ENCODE data around the gene ZNF335.

The ZNF335 gene, protein sequence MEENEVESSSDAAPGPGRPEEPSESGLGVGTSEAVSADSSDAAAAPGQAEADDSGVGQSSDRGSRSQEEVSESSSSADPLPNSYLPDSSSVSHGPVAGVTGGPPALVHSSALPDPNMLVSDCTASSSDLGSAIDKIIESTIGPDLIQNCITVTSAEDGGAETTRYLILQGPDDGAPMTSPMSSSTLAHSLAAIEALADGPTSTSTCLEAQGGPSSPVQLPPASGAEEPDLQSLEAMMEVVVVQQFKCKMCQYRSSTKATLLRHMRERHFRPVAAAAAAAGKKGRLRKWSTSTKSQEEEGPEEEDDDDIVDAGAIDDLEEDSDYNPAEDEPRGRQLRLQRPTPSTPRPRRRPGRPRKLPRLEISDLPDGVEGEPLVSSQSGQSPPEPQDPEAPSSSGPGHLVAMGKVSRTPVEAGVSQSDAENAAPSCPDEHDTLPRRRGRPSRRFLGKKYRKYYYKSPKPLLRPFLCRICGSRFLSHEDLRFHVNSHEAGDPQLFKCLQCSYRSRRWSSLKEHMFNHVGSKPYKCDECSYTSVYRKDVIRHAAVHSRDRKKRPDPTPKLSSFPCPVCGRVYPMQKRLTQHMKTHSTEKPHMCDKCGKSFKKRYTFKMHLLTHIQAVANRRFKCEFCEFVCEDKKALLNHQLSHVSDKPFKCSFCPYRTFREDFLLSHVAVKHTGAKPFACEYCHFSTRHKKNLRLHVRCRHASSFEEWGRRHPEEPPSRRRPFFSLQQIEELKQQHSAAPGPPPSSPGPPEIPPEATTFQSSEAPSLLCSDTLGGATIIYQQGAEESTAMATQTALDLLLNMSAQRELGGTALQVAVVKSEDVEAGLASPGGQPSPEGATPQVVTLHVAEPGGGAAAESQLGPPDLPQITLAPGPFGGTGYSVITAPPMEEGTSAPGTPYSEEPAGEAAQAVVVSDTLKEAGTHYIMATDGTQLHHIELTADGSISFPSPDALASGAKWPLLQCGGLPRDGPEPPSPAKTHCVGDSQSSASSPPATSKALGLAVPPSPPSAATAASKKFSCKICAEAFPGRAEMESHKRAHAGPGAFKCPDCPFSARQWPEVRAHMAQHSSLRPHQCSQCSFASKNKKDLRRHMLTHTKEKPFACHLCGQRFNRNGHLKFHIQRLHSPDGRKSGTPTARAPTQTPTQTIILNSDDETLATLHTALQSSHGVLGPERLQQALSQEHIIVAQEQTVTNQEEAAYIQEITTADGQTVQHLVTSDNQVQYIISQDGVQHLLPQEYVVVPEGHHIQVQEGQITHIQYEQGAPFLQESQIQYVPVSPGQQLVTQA (N-terminal part only)

DNA sequence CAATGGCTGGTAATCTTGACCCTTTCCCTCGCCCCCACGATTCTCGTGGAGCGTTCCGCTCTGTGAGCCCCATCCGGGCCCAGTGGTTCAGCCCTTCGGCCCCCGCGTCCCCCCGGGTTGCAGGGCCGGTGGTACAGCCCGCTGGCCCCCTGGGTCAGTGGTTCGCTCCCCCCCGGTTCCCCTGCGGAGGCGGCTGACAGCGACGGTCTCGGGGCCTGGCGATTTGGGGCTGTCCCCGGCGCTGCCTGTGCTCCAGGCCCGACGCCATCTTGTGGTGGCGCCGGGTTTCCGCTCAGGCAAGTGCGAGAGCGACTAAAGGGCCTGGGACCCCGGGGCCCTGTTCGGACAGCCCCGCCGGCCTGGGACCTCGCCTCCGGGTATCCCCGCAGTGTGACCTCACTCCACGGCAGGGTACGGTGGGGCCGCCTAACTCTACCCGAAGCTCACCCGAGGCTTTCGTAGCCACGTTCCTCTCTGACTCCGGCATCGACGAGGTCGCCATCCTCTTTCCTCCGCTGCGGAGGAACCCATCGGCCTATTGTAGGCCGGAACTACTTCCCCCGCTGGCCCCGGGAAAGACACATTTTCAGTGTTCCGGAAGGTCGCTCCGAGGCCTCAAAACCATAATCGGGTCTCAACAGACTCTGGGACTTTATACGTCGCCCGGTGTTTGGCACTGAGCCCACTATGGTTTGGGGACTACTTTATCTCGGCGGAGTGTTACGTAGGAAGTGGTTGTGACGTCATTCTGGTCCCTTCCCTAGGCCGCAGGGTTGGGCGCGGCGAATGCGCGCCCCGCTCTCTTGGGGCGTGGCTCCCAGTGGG is at the start of gene ZNF335:
Gene ZNF335 (minus strand): TSS at position 529 of the 825 bp plus-strand sequence. CDS start 793 bp downstream, outside the sequence.
- H3K4me3 ChIP-seq (ENCODE audit: low read depth in 1 of 2, low read length in 2 of 2): peak within 1 kb of the TSS; percentile 86 to 98
- H3K9me3 ChIP-seq (ENCODE audit: control insufficient read depth in 1 of 2, low read length in 2 of 2): no peaks in the 10 kb centered on the region
- peaks cover 4 to 27% of the 10 kb centered on the region in 2 donors for H3K36me3 ChIP-seq (ENCODE audit: control insufficient read depth in 1 of 2, insufficient read depth in 2 of 2, low read length in 2 of 2)
- H3K9ac ChIP-seq (ENCODE audit: low read depth in 1 of 2, low read length in 2 of 2): peak within 1 kb of the TSS; percentile 96 to 99
- H3K27ac ChIP-seq (ENCODE audit: low read depth, low read length): peak within 1 kb of the TSS; percentile 99
- no peaks in the 10 kb centered on the region for H3K27me3 ChIP-seq (ENCODE audit: control insufficient read depth in 1 of 2, insufficient read depth in 2 of 2, low read length in 2 of 2)
- H3K4me1 ChIP-seq (ENCODE audit: control insufficient read depth in 1 of 2, insufficient read depth in 2 of 2, low read length in 2 of 2): peaks cover 14 to 24% of the 10 kb centered on the region in 2 donors

DNA sequence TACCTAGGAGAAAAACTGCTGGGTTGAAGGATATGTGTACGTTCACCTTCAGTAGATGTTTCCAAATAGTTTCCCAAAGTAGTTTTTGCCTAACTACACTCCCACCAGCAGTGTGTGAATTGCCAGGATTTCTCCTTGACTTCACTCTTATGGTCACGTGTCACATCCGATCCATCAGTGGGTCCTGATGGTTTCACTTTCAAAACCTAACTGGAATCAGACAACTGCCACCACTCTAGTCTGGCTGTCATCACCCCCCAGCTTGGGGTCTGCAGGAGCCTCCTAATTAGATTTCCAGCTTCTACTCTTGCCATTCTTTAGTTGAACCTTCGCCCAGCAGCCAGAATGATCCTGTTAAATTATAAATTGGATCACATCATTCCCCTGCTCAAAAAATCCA is 48.6 kb upstream of the ZNF335 start:
- H3K4me3 ChIP-seq (ENCODE audit: low read depth in 1 of 2, low read length in 2 of 2): no peak overlapping the region
- no peak overlapping the region for H3K27ac ChIP-seq (ENCODE audit: low read depth, low read length)
- peaks cover 16 to 30% of the 10 kb centered on the region in 2 donors for H3K27me3 ChIP-seq (ENCODE audit: control insufficient read depth in 1 of 2, insufficient read depth in 2 of 2, low read length in 2 of 2)

DNA sequence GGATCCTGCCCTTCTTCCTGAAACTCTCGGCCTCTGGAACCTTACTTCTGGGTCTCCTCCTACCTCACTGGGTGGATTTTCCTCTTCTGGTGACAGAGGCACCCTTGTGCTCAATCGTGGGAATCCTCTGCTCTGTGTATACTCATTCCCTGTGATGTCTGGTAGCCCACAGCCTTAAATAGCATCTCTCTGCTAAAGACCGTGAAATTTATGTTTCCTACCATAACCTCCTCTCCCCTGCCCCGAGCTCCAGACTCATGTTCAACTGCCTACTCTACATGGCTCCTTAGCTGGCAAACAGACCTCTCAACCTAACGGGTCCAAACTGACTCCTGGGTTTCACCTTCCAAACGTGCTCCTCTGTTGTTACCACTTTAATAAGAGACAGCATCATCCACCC is 46.6 kb upstream of the ZNF335 start:
- Histone ChIP-seq H3K27me3 (ENCODE audit: control insufficient read depth in 1 of 2, insufficient read depth in 2 of 2, low read length in 2 of 2) (peaks cover 17 to 24% of the 10 kb centered on the region in 2 donors), H3K4me3 (ENCODE audit: low read depth in 1 of 2, low read length in 2 of 2) (no peak overlapping the region), H3K9ac (ENCODE audit: low read depth in 1 of 2, low read length in 2 of 2) (no peak overlapping the region), H3K9me3 (ENCODE audit: control insufficient read depth in 1 of 2, low read length in 2 of 2) (no peaks in the 10 kb centered on the region), H3K27ac (ENCODE audit: low read depth, low read length) (no peak overlapping the region), H3K36me3 (ENCODE audit: control insufficient read depth in 1 of 2, insufficient read depth in 2 of 2, low read length in 2 of 2) (no peaks in the 10 kb centered on the region), H3K4me1 (ENCODE audit: control insufficient read depth in 1 of 2, insufficient read depth in 2 of 2, low read length in 2 of 2) (peaks cover 16 to 22% of the 10 kb centered on the region in 2 donors)

More for the DNA sequence above, 48.6 kb upstream of the ZNF335 start:
- Histone ChIP-seq H3K36me3 (ENCODE audit: control insufficient read depth in 1 of 2, insufficient read depth in 2 of 2, low read length in 2 of 2) (no peaks in the 10 kb centered on the region), H3K9me3 (ENCODE audit: control insufficient read depth in 1 of 2, low read length in 2 of 2) (no peaks in the 10 kb centered on the region), H3K4me1 (ENCODE audit: control insufficient read depth in 1 of 2, insufficient read depth in 2 of 2, low read length in 2 of 2) (peaks cover 9 to 13% of the 10 kb centered on the region in 2 donors), H3K9ac (ENCODE audit: low read depth in 1 of 2, low read length in 2 of 2) (no peak overlapping the region)

DNA sequence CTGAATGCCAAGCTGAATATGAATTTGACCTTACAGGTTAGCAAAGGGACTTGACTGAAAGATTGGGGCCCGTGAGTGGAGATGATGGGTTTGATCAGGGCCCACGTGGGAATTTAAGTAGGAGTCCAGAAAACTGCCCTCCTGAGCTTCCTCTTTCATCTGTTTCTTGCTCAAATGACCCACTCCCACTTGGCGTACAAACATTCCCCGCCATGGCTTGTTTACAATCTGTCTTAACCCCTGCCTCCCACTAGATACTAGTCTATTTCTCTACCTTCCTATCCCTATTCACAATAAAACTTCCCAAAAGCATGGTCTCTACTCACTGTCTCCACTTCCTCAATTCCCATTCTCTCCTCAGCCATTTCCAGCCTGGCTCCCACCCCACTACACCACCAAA is 46.1 kb upstream of the ZNF335 start:
- peaks cover 18 to 25% of the 10 kb centered on the region in 2 donors for H3K27me3 ChIP-seq (ENCODE audit: control insufficient read depth in 1 of 2, insufficient read depth in 2 of 2, low read length in 2 of 2)

DNA sequence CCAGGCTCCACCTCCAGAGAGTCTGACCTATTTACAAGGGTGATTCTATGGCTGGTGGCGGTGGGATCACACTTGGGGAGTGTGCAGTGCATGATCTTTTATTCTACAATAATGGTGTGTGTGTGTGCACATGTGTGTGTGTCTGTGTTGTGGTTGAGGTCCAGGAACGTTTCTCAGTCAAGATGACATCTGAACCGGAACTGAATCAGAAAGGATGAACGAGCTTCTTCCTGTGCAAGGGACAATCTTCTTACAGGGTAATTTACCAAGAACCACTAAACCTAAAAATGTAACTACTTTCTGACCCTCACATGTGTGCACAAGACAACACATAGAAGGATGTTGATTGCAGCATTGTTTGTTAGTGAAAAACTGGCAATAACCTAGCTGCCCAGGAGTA is 45.3 kb upstream of the ZNF335 start:
- Histone ChIP-seq H3K4me1 (ENCODE audit: control insufficient read depth in 1 of 2, insufficient read depth in 2 of 2, low read length in 2 of 2) (peaks cover 11 to 19% of the 10 kb centered on the region in 2 donors), H3K27me3 (ENCODE audit: control insufficient read depth in 1 of 2, insufficient read depth in 2 of 2, low read length in 2 of 2) (peaks cover 26 to 33% of the 10 kb centered on the region in 2 donors), H3K4me3 (ENCODE audit: low read depth in 1 of 2, low read length in 2 of 2) (no peak overlapping the region), H3K36me3 (ENCODE audit: control insufficient read depth in 1 of 2, insufficient read depth in 2 of 2, low read length in 2 of 2) (no peaks in the 10 kb centered on the region), H3K9ac (ENCODE audit: low read depth in 1 of 2, low read length in 2 of 2) (no peak overlapping the region), H3K27ac (ENCODE audit: low read depth, low read length) (no peak overlapping the region), H3K9me3 (ENCODE audit: control insufficient read depth in 1 of 2, low read length in 2 of 2) (no peaks in the 10 kb centered on the region)

More for the DNA sequence above, 46.1 kb upstream of the ZNF335 start:
- no peak overlapping the region for H3K4me3 ChIP-seq (ENCODE audit: low read depth in 1 of 2, low read length in 2 of 2)
- no peak overlapping the region for H3K27ac ChIP-seq (ENCODE audit: low read depth, low read length)
- H3K4me1 ChIP-seq (ENCODE audit: control insufficient read depth in 1 of 2, insufficient read depth in 2 of 2, low read length in 2 of 2): peaks cover 16 to 24% of the 10 kb centered on the region in 2 donors
- H3K36me3 ChIP-seq (ENCODE audit: control insufficient read depth in 1 of 2, insufficient read depth in 2 of 2, low read length in 2 of 2): no peaks in the 10 kb centered on the region
- no peak overlapping the region for H3K9ac ChIP-seq (ENCODE audit: low read depth in 1 of 2, low read length in 2 of 2)
- H3K9me3 ChIP-seq (ENCODE audit: control insufficient read depth in 1 of 2, low read length in 2 of 2): no peaks in the 10 kb centered on the region

DNA sequence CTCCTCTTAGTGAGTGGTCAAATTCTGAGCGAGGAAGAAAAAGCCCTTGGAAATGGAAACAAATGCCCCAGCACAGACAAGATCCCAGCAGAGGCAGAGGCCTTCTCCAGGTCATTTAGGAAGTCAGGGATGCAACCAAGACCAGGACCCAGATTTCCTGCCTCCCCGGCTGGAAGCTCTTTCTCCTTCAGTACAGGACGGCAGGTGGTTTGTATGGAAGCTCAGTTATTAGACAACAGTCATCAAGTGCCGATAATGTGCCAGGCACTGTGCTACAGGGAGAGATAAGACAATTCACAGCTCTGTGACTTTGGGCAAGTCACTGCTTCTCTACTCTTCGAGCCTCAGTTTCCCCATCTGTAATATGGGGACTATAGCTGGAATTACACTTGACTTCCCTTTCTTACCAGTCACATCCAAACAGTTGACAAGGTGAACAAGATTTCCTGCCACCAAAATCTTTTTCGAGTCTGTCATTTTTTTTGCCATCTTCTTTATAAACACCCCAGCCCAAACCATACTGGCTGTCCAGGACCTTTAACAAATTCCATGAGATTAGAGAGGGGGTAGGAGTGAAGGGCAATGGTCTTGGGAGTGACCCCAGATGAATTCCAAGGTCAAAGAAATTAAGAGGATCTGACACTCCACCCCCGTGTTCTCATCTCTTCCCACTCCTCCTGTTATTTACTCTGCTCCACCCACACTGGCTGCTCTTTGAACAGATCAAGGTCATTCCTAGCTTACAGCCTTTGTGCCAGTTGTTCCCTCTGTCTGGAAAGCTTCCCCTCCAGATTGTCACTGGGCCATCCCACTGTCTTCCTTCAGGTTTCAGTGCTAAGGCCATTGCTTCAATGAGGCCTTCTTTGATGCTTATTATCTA is 42.8 kb upstream of the ZNF335 start:
- peaks cover 3 to 19% of the 10 kb centered on the region in 2 donors for H3K4me1 ChIP-seq (ENCODE audit: control insufficient read depth in 1 of 2, insufficient read depth in 2 of 2, low read length in 2 of 2)
- no peak overlapping the region for H3K27ac ChIP-seq (ENCODE audit: low read depth, low read length)
- H3K27me3 ChIP-seq (ENCODE audit: control insufficient read depth in 1 of 2, insufficient read depth in 2 of 2, low read length in 2 of 2): peaks cover 48 to 55% of the 10 kb centered on the region in 2 donors
- H3K9me3 ChIP-seq (ENCODE audit: control insufficient read depth in 1 of 2, low read length in 2 of 2): no peaks in the 10 kb centered on the region
- H3K4me3 ChIP-seq (ENCODE audit: low read depth in 1 of 2, low read length in 2 of 2): no peak overlapping the region
- H3K36me3 ChIP-seq (ENCODE audit: control insufficient read depth in 1 of 2, insufficient read depth in 2 of 2, low read length in 2 of 2): no peaks in the 10 kb centered on the region
- no peak overlapping the region for H3K9ac ChIP-seq (ENCODE audit: low read depth in 1 of 2, low read length in 2 of 2)

DNA sequence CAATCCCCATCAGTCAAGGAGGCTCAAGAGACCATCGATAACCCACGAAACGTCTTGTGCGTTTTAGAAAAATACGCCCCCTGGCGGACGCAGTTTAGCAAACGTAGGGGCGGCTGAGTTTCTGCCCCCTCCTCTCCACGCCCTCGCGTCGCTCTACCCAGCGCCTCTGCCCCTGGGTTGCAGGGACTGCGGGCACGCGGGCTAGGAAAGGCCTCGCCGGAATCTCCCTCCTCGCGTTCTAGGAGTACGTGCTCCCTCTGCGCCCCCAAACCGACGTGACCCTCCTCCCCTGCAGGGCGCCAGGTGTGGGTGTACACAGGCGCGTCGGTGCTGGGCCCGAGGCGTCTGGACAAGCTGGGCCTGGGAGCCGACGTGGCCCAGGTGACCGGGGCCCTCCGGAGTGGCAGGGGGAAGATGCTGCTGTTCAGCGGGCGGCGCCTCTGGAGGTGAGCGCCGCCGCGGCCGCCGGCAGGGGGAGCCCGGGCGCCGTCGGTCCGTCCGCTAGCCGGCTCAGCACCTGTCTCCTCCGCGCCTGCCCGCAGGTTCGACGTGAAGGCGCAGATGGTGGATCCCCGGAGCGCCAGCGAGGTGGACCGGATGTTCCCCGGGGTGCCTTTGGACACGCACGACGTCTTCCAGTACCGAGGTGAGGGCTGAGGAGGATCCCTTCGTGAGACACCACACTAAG is 42.0 kb upstream of the ZNF335 start:
- Histone ChIP-seq H3K4me3 (ENCODE audit: low read depth in 1 of 2, low read length in 2 of 2) (no peak overlapping the region), H3K4me1 (ENCODE audit: control insufficient read depth in 1 of 2, insufficient read depth in 2 of 2, low read length in 2 of 2) (peaks cover 3 to 19% of the 10 kb centered on the region in 2 donors), H3K27ac (ENCODE audit: low read depth, low read length) (no peak overlapping the region), H3K27me3 (ENCODE audit: control insufficient read depth in 1 of 2, insufficient read depth in 2 of 2, low read length in 2 of 2) (peaks cover 54 to 61% of the 10 kb centered on the region in 2 donors), H3K9ac (ENCODE audit: low read depth in 1 of 2, low read length in 2 of 2) (no peak overlapping the region), H3K9me3 (ENCODE audit: control insufficient read depth in 1 of 2, low read length in 2 of 2) (no peaks in the 10 kb centered on the region), H3K36me3 (ENCODE audit: control insufficient read depth in 1 of 2, insufficient read depth in 2 of 2, low read length in 2 of 2) (no peaks in the 10 kb centered on the region)

DNA sequence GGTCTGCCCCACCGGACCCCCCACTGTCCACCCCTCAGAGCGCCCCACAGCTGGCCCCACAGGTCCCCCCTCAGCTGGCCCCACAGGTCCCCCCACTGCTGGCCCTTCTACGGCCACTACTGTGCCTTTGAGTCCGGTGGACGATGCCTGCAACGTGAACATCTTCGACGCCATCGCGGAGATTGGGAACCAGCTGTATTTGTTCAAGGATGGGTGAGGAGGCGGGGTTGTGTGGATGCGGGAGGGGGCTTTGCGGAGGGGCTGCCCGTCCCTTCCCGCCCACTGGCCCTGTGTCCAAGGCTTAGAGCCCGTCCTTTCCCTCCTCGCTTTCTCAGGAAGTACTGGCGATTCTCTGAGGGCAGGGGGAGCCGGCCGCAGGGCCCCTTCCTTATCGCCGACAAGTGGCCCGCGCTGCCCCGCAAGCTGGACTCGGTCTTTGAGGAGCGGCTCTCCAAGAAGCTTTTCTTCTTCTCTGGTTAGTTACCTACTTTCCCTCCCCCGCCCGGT is 41.4 kb upstream of the ZNF335 start:
- Histone ChIP-seq H3K27me3 (ENCODE audit: control insufficient read depth in 1 of 2, insufficient read depth in 2 of 2, low read length in 2 of 2) (peaks cover 59 to 63% of the 10 kb centered on the region in 2 donors), H3K36me3 (ENCODE audit: control insufficient read depth in 1 of 2, insufficient read depth in 2 of 2, low read length in 2 of 2) (no peaks in the 10 kb centered on the region), H3K9ac (ENCODE audit: low read depth in 1 of 2, low read length in 2 of 2) (no peak overlapping the region), H3K27ac (ENCODE audit: low read depth, low read length) (no peak overlapping the region), H3K9me3 (ENCODE audit: control insufficient read depth in 1 of 2, low read length in 2 of 2) (no peaks in the 10 kb centered on the region), H3K4me3 (ENCODE audit: low read depth in 1 of 2, low read length in 2 of 2) (no peak overlapping the region), H3K4me1 (ENCODE audit: control insufficient read depth in 1 of 2, insufficient read depth in 2 of 2, low read length in 2 of 2) (peaks cover 3 to 19% of the 10 kb centered on the region in 2 donors)

All from duodenal mucosa (tissue), 2 donors.